B cell (primary cell): ENCODE data around the gene CAPN14.

ENCODE experiments used
- EZH2 ChIP-seq: IDR thresholded peaks from 2 replicates; pipeline ENCODE4 v1.6.1; 2012; ENCODE audit warnings: borderline replicate concordance, low read depth, mild to moderate bottlenecking, moderate library complexity, low read length; ENCODE audit not compliant: insufficient read depth, poor library complexity, severe bottlenecking
- TF ChIP-seq, protein P1 (sequence below): fragments of 200-600 bp; IDR thresholded peaks from one replicate; pipeline ENCODE4 v1.8.0; 2022; ENCODE audit warnings: antibody characterized with exemption, mild to moderate bottlenecking

DNA sequence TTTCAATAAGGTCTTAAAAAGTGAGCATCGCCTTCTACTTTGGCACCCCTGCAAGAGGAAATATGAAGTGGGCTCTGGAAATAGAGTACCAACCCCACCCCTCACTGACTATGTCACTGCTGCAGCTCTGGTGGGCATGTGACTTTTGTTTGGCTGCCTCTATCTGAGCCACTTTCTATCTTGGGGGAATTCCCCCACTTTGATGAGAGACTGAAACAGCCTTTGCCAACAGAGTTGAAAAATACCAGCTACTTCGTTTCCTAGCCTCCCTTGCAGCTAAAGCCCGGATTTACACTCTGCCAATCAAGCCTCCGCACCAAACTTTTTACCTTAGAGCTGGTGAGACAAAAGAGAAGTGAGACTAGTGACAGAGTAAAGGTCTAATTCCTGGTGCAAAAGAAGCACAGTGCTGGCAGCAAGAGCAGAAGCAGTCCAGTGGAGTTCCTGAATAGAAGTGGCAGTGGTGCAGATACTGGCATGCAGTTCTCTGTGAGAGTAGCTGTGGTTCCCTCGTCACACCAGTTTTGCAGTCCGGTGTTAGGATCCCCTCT is 67.1 kb downstream of the CAPN14 start:
- TF ChIP-seq, protein P1, sequence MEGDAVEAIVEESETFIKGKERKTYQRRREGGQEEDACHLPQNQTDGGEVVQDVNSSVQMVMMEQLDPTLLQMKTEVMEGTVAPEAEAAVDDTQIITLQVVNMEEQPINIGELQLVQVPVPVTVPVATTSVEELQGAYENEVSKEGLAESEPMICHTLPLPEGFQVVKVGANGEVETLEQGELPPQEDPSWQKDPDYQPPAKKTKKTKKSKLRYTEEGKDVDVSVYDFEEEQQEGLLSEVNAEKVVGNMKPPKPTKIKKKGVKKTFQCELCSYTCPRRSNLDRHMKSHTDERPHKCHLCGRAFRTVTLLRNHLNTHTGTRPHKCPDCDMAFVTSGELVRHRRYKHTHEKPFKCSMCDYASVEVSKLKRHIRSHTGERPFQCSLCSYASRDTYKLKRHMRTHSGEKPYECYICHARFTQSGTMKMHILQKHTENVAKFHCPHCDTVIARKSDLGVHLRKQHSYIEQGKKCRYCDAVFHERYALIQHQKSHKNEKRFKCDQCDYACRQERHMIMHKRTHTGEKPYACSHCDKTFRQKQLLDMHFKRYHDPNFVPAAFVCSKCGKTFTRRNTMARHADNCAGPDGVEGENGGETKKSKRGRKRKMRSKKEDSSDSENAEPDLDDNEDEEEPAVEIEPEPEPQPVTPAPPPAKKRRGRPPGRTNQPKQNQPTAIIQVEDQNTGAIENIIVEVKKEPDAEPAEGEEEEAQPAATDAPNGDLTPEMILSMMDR, result no peak
- no peak for TF ChIP-seq EZH2
